ENCODE measurements around the gene CCDC177. TPM values are rescaled to one million over a fixed set of nuclear protein-coding genes. Genes with fewer than 3 reads are reported as not detected.

Gene CCDC177
- total and polyA plus RNA-seq, 7 donors, result not detected

GRCh38 chr14:69584389-69584788, 9.7 kb upstream of the CCDC177 start:
- Histone ChIP-seq H3K27me3 (ENCODE audit: insufficient read depth in 3 of 3, low read length in 2 of 3) (no peaks in the 10 kb centered on the region), H3K27ac (no peak overlapping the region), H3K4me1 (peaks cover 9% of the 10 kb centered on the region), H3K36me3 (ENCODE audit: insufficient read depth in 1 of 2, low read depth in 1 of 2) (no peaks in the 10 kb centered on the region), H3K9me3 (no peaks in the 10 kb centered on the region), H3K4me3 (no peak overlapping the region)
- DNase-seq (no peak), ATAC-seq (no peak)
- TF ChIP-seq CTCF (IDR thresholded peaks at IDR 0.05), result no peak
- whole genome bisulfite sequencing, 3 donors, result 95 to 100% (median 98%) methylated on average over 1 of the region's 1 CpG
- intact Hi-C loops (cut with DNase I), result no loop called here

- DNase-seq, result no peak
- Histone ChIP-seq H3K9me3 (no peaks in the 10 kb centered on the region), H3K27ac (no peak overlapping the region), H3K36me3 (ENCODE audit: insufficient read depth in 1 of 2, low read depth in 1 of 2) (no peaks in the 10 kb centered on the region), H3K4me1 (peaks cover 9% of the 10 kb centered on the region), H3K27me3 (ENCODE audit: insufficient read depth in 3 of 3, low read length in 2 of 3) (no peaks in the 10 kb centered on the region), H3K4me3 (no peak overlapping the region)
- WGBS, 3 donors, result 90 to 93% (median 93%) methylated on average over 4 of the region's 4 CpGs
- no peak for ATAC-seq
- intact Hi-C loops (cut with DNase I), result no loop called here
- TF ChIP-seq CTCF (IDR thresholded peaks at IDR 0.05), result no peak
These were observed 8.2 kb upstream of the CCDC177 start for GRCh38 chr14:69582829-69583228.

GRCh38 chr14:69582212-69582611, 7.5 kb upstream of the CCDC177 start:
- TF ChIP-seq CTCF (IDR thresholded peaks at IDR 0.05), result no peak
- no peak overlapping the region for H3K27ac ChIP-seq
- peaks cover 0 to 2% (median 0%) of the 10 kb centered on the region in 3 donors for H3K27me3 ChIP-seq (ENCODE audit: insufficient read depth in 3 of 3, low read length in 2 of 3)
- 88 to 96% (median 92%) methylated on average over 1 of the region's 1 CpG for WGBS, 3 donors
- peaks cover 9% of the 10 kb centered on the region for H3K4me1 ChIP-seq
- DNase-seq, result no peak
- H3K4me3 ChIP-seq, result no peak overlapping the region
- ATAC-seq, result peak; percentile 80 to 94 (median 87)
- no peaks in the 10 kb centered on the region for H3K36me3 ChIP-seq (ENCODE audit: insufficient read depth in 1 of 2, low read depth in 1 of 2)
- intact Hi-C loops (cut with DNase I), result no loop called here
- no peaks in the 10 kb centered on the region for H3K9me3 ChIP-seq

GRCh38 chr14:69581316-69581935, 6.8 kb upstream of the CCDC177 start:
- ATAC-seq (peak in 2 of 4 donors; percentile 7 to 9), DNase-seq (no peak)
- Histone ChIP-seq H3K4me3 (no peak overlapping the region), H3K9me3 (no peaks in the 10 kb centered on the region), H3K27ac (no peak overlapping the region), H3K27me3 (ENCODE audit: insufficient read depth in 3 of 3, low read length in 2 of 3) (peaks cover 0 to 10% (median 3%) of the 10 kb centered on the region in 3 donors), H3K4me1 (peaks cover 9% of the 10 kb centered on the region), H3K36me3 (ENCODE audit: insufficient read depth in 1 of 2, low read depth in 1 of 2) (no peaks in the 10 kb centered on the region)
- intact Hi-C loops (cut with DNase I), result no loop called here
- no peak for TF ChIP-seq CTCF (IDR thresholded peaks at IDR 0.05)
- WGBS, 3 donors, result 84 to 89% (median 87%) methylated on average over 7 of the region's 7 CpGs
